GM19324 (cell line): ENCODE measurements around the gene NFIC.
"Not testable (repeated sequence)": the region's sequence is repeated elsewhere in the genome, so short reads cannot be mapped to it uniquely, and the experiment has no call there.

ENCODE experiments used
- ATAC-seq: cut with Tn5 transposase; IDR thresholded peaks from one replicate; pipeline ENCODE4 v1.9.1; 2021; ENCODE audit warnings: mild to moderate bottlenecking, moderate library complexity; ENCODE audit not compliant: unreplicated experiment, low FRiP score

Gene NFIC

GRCh38 chr19:3413796-3414327 lies 47.5 kb downstream of the NFIC start:
- ATAC-seq: no peak

GRCh38 chr19:3415695-3416094 lies 49.3 kb downstream of the NFIC start:
- no peak for ATAC-seq

GRCh38 chr19:3420244-3420755 lies 53.9 kb downstream of the NFIC start:
- ATAC-seq: no peak

- ATAC-seq: no peak
Observed at GRCh38 chr19:3420909-3421619, 54.7 kb downstream of the NFIC start.

GRCh38 chr19:3421656-3422055 lies 55.3 kb downstream of the NFIC start:
- not testable (repeated sequence) for ATAC-seq

- ATAC-seq: no peak
Observed at GRCh38 chr19:3423183-3423829, 56.9 kb downstream of the NFIC start.

- no peak for ATAC-seq
Observed at GRCh38 chr19:3426433-3426832, 60.0 kb downstream of the NFIC start.

GRCh38 chr19:3430366-3430680 lies 63.9 kb downstream of the NFIC start:
- not testable (repeated sequence) for ATAC-seq

- no peak for ATAC-seq
Observed at GRCh38 chr19:3431760-3432397, 65.5 kb downstream of the NFIC start.

GRCh38 chr19:3433313-3433712 lies 66.9 kb downstream of the NFIC start:
- ATAC-seq: no peak

- no peak for ATAC-seq
Observed at GRCh38 chr19:3433805-3434540, 67.6 kb downstream of the NFIC start.

- ATAC-seq: peak; percentile 94
Observed at GRCh38 chr19:3434630-3435553, 68.5 kb downstream of the NFIC start.

GRCh38 chr19:3440082-3440481 lies 73.7 kb downstream of the NFIC start:
- no peak for ATAC-seq

GRCh38 chr19:3441089-3441985 lies 75.0 kb downstream of the NFIC start:
- ATAC-seq: no peak

GRCh38 chr19:3441986-3442329 lies 75.6 kb downstream of the NFIC start:
- ATAC-seq: no peak

- no peak for ATAC-seq
Observed at GRCh38 chr19:3442487-3443071, 76.2 kb downstream of the NFIC start.

- ATAC-seq: no peak
Observed at GRCh38 chr19:3443840-3444694, 77.7 kb downstream of the NFIC start.
